ENCODE results near the gene RNF208. TPM values are rescaled to one million over a fixed set of nuclear protein-coding genes. Genes with fewer than 3 reads are reported as not detected.

RNF208 gene
- total RNA-seq, 1 donor from 2014 or later = 12.1 TPM

- Mint-ChIP-seq H3K4me3 (peak overlapping the region; percentile 74), H3K9me3 (no peaks in the 10 kb centered on the region), H3K36me3 (no peaks in the 10 kb centered on the region), H3K27ac (no peak overlapping the region), H3K4me1 (ENCODE audit: unreplicated experiment) (peaks cover 17% of the 10 kb centered on the region), H3K27me3 (no peaks in the 10 kb centered on the region)
- TF ChIP-seq CTCF (conservative IDR thresholded peaks at IDR 0.05) = no peak
- no peak for DNase-seq (ENCODE audit: extremely low spot score, unreplicated experiment)
These were observed 23.1 kb downstream of the RNF208 start for GRCh38 chr9:137198902-137199283.

- Mint-ChIP-seq H3K4me1 (ENCODE audit: unreplicated experiment) (peaks cover 17% of the 10 kb centered on the region), H3K36me3 (no peaks in the 10 kb centered on the region), H3K27ac (peak overlapping the region; percentile 46), H3K27me3 (no peaks in the 10 kb centered on the region), H3K9me3 (no peaks in the 10 kb centered on the region), H3K4me3 (peak overlapping the region; percentile 74)
- no peak for TF ChIP-seq CTCF (conservative IDR thresholded peaks at IDR 0.05)
- DNase-seq (ENCODE audit: extremely low spot score, unreplicated experiment) = no peak
These were observed 23.8 kb downstream of the RNF208 start for GRCh38 chr9:137198051-137198901.

GRCh38 chr9:137195525-137196220 is 26.4 kb downstream of the RNF208 start:
- Mint-ChIP-seq H3K4me1 (ENCODE audit: unreplicated experiment) (peaks cover 7% of the 10 kb centered on the region), H3K27me3 (no peaks in the 10 kb centered on the region), H3K27ac (peak overlapping the region; percentile 87), H3K4me3 (peak overlapping the region; percentile 69), H3K36me3 (no peaks in the 10 kb centered on the region), H3K9me3 (no peaks in the 10 kb centered on the region)
- TF ChIP-seq CTCF (conservative IDR thresholded peaks at IDR 0.05) = no peak
- DNase-seq (ENCODE audit: extremely low spot score, unreplicated experiment) = no peak

- no peak for TF ChIP-seq CTCF (conservative IDR thresholded peaks at IDR 0.05)
- Mint-ChIP-seq H3K36me3 (no peaks in the 10 kb centered on the region), H3K9me3 (no peaks in the 10 kb centered on the region), H3K27ac (peak overlapping the region; percentile 87), H3K4me1 (ENCODE audit: unreplicated experiment) (peaks cover 7% of the 10 kb centered on the region), H3K27me3 (no peaks in the 10 kb centered on the region), H3K4me3 (peak overlapping the region; percentile 69)
- no peak for DNase-seq (ENCODE audit: extremely low spot score, unreplicated experiment)
These were observed 27.1 kb downstream of the RNF208 start for GRCh38 chr9:137194909-137195308.

- Mint-ChIP-seq H3K4me3 (no peak overlapping the region), H3K4me1 (ENCODE audit: unreplicated experiment) (peaks cover 7% of the 10 kb centered on the region), H3K9me3 (no peaks in the 10 kb centered on the region), H3K36me3 (no peaks in the 10 kb centered on the region), H3K27ac (no peak overlapping the region), H3K27me3 (no peaks in the 10 kb centered on the region)
- DNase-seq (ENCODE audit: extremely low spot score, unreplicated experiment) = no peak
- TF ChIP-seq CTCF (conservative IDR thresholded peaks at IDR 0.05) = no peak
These were observed 27.7 kb downstream of the RNF208 start for GRCh38 chr9:137194388-137194787.

Data from type B pancreatic cell (in vitro differentiated cells).